UCSD-AML1 (cell line): Measurements from ENCODE around the gene C5orf63.
"Not testable (repeated sequence)": the region's sequence is repeated elsewhere in the genome, so short reads cannot be mapped to it uniquely, and the experiment has no call there.

Source experiments
- DNase-seq: peaks from one replicate; lab custom pipeline; 2025; ENCODE audit not compliant: unreplicated experiment; lab: John Stamatoyannopoulos, UW

C5orf63 gene

DNA sequence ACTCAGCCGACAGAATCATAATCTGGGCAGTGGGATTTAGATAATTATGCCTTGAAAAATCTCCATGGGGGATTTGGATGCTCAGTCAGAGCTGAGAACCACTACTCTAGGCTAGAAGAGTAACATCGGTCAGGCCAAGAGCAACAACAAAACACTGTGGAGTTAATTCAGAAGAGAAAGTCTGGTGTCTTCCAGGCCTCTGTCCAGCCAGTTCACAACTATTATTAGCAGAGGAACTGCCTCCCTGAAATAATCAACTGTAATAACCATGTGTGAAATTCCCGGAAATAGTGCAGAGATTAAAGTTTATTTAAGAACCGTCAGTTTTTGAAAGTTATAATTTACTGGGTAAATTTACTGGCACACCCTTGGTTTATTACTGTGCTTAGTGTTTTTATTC is 34.8 kb downstream of the C5orf63 start:
- no peak for DNase-seq

DNA sequence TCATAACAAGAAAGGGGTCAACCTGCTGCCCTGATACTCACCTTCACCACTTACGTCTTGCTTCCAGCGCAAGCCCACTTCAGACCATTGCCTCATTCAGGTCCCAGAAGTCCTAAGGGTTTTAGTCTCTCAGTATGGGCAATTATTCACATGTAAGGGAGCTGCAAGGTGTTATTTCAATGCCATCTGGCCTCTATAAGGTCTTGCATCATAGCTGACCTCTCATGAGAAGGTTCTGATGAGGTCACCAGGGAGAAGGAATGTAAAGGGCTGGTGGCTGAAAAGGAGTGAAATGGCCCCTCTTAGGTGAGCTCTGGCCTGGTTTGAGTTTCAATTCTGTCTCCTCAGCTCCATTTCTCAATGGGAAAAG is 41.5 kb downstream of the C5orf63 start:
- no peak for DNase-seq

DNA sequence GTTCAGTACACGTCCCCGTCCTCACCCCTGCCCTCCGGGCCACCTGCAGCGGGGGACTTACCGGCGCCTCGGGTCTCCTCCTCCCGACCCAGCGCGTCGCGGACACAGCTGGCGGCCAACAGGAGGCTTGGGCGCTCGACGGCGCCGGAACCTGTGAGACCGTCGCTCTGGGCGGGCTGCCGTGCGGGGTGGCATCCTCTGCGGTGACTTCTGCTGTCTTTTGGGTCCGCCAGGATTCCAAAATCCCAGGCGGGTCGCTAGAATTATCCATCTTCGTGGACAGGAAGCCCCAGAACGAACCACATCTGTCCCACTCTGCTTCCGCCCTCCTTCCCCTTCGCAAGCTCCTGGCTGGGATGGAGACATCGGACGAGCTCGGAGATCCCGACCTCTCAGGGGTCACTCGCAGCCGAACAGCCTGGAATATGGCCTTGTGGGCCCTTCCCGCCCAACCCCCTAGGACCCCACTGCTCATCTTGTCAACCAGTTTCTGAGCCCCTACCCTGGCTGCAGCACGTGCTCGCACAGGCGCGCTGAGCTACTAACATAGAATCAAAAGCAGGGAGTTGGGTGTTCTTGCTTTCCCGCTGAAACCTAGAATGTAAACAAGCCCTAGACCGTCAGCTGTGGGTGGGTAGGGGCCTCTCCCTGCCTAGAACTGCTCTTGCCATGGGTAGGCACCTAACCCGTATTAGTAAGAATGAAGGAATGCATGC is 42.0 kb downstream of the C5orf63 start:
- peak; percentile 67 for DNase-seq

DNA sequence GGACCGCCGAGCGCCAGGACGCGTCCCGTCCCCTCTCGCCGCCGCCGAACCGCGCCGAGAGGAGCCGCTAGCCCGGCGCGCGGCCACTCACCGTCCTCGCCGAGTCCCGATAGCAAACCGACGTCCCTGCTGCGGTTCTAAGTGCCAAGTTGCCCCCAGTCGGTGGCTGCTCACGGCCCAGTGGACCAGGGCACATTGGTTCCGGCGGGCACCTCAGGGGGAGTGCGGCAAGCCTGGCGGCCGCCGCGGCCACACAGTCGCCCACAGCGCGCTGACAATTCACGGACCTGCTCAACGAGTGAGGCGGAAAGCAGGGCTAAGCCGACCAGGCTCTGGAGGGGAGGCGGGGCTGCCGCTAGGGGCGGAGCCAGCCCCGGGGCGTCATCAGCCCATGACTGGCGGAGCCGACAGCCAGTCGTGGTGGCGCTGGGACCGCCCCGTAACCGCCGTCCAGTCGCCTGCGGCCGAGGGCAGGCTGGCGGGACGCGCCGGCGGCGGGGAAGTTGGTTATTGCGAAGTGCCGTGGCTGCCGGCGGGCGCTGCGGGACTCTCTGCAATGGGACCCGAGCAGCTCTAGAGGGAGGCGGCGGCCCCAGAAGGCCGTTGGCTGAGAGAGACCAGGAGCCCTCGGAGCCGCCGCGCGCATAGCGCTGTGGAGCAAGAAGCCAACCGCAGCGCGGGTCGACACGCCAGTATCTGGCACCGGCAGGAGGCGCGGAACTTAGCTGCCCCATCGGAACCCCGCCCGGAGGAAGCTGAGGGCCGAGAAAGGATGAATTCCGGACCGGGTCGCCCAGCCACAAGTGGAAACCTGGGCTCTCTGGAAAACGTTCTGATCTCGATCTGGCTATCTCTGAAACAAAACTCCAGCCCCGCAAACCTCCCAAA is 42.8 kb downstream of the C5orf63 start, which contains the start of gene MARCHF3:
Gene MARCHF3 (minus strand): TSS at position 300 of the 888 bp plus-strand sequence. CDS start 112,387 bp downstream, outside the sequence.
- peak; percentile 98 for DNase-seq

DNA sequence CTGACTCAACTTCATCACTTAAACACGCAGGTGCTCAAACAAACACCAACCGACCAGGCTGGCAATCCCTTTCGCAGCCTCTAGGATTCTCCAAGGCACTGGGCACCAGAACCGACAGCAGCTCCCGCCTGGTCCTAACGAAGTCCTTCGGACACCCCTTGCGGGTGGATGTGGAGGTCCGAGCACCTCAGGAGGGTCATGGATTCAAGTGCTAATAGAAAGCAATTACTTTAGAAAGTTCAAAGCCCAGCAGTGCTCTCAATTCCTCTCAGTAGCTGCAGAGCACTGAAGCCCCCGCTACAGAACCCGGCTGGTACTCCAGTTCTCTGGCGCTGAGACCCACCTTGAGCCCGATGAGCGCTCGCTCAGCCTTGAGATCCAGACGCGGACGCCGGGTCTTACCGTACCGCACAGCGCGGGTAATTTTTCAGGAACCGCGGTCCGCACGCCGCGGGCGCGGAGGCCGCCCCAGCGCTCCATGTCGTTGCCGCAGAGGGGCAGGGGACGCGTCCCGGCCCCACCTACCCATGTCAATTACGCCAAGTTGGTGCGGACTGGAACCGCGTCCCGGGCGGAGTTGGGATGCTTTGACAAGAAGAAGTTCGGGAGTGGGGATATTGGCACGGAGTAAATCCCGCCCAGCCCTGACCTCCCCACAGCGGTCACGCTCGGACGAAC is 43.6 kb downstream of the C5orf63 start:
- peak; percentile 61 for DNase-seq

DNA sequence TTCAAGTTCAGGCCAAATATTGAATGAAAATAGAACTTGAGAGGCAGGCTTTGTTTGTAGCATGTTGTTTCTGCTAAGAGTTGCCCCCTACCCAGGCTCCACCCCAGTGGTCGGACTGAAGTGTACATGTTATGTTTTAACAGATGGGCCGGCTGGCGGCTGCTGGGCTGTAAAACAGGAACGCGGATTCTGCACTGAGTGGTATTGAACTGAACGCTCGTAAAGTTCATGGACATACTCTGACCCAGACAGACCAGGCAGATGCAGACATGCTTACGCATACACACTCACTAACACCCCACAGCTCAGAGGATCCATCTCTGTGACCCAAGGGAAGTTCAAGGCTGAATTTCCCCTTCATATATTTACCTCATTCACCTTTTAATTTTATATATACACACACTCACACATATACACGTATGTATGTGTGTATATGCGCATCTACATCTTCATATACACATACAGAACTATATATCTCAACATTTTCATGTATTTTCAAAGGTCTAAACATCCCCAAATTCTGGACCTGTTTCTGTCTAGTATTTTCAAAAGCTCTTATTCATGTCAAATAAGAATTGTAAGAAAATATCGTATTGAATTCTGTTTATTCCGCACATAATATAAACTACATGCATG is 44.4 kb downstream of the C5orf63 start:
- peak; percentile 51 for DNase-seq

DNA sequence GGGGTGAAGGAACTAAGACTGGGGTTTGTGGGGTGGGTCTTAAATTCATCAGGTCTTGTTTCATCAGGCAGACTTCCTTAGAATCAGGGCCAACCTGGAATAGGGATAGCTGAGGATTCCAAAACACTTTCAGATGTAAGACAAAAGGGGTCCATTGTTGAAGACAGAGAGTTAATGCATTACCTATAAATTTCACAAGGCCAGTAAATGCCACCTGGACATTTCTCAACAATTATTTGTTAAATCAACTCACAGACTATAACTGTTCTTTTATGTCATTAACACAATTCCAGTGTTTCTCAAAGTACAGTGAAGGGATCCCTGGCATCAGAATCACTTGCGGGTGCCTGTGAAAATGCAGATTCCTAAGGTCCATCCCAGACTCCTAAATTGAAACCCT is 45.8 kb downstream of the C5orf63 start:
- no peak for DNase-seq

DNA sequence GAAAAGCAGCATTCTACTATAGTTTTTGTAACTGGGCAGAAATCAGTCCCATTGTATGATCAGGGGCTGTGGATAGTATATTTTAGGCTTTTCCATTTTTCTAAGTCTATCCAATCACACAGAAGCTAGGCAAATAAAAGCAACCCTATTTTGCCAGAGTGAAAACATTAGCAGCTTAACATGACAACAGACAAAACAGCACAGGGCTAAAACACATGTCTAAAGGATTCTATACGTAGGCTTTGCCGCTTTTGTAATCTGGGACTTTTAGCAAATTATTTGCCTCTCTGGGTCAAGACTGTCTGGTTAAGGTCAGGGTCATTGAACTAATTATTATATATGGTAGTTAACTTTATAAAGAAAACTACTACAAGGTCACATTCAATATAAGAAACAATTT is 47.1 kb downstream of the C5orf63 start:
- DNase-seq = no peak

DNA sequence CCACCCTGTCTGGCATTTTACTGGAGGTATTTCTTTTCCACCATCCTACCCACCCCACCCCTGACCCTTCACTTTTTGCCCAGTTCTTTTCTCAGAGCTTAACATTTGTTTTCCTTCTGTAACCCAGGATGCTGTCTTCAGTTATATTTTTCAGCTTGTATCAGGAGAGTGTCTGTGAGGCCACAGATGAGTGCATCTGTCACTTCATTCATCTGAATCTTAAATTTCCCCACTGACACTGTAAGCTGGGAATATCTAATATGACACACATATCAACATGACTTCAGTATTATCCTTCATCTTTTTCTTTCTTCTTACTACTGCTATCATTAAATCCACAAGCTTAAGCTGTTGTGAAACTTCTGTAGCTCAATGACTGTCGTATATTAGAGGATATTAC is 47.8 kb downstream of the C5orf63 start:
- DNase-seq = no peak

DNA sequence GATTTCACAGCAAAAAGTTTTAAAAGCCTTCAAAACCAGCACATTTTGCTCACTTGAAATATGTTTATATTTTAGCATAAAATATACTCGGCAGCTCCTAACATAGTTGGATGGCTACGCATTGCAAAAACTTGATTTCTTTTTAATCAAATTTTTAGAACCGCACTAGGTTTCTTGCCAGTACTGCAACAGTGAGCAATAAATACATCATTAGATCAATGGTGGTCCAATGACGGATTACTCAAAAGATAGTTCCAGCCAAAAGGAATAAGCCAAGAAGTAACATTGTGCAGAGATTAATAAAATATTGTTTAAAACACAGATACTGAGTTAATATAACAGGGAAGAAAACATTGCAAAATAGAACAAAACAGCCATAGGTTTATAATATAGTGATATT is 48.5 kb downstream of the C5orf63 start:
- no peak for DNase-seq

DNA sequence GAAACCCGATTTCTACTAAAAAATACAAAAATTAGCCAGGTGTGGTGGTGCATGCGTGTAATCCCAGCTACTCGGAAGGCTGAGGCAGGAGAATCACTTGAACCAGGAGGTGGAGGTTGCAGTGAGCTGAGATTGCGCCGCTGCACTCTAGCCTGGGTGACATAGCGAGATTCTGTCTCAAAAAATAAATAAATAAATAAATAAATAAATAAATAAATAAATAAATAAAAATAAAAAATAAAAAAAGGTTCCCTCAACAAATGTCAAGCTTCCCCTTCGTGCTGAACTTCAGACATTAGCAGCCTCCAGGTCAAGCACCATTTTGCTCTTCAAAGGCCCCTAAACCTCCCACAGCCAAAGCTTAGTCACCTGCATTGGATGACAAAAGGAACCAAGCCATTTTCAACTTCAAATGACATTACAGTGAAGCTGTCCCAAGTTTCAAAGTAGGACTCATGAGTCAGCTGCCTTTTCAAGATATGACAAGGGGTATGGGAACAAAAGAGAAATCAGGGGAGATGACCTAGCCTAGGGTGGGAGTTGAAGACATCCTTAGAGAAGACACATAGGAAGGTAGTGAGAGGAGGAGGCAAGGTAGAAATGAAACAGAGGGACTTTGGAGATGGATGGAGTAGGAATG is 49.6 kb downstream of the C5orf63 start:
- DNase-seq = not testable (repeated sequence)

DNA sequence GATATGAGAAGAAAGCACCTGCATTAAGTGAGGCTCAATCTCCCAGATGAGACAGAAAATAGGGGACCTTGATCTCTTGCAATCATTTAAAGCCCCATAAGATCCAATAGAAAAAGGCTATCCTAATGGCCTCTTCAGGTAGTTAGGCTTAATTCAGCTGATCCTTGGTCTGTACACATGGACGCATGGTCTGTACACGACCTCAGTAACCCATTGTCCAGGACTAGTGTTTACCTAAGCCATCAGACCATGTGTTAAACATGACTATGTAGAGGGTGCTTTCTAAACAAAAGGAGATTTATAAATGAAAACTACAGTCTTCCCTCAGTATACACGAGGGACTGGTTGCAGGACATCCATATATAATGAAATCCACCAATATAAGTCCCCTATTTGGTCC is 50.5 kb downstream of the C5orf63 start:
- DNase-seq = no peak

DNA sequence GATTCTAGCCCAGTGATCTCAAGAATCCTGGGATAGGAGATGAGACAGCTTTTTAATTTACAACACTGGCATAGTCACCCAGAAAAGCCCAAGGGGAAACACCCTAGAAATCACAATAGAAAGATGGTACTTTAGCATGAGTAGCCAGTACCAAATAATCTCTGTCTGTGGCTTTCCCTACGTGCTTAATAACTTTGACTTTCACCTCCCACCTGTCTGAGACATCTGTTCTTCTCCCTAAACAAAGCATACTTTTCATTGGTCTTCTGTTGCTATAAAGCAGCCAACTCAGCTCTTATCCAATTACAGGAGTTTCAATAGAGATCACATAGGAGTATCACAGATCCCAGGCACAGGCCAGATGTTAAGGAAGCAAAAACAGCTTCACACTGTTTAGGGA is 53.4 kb downstream of the C5orf63 start:
- no peak for DNase-seq

DNA sequence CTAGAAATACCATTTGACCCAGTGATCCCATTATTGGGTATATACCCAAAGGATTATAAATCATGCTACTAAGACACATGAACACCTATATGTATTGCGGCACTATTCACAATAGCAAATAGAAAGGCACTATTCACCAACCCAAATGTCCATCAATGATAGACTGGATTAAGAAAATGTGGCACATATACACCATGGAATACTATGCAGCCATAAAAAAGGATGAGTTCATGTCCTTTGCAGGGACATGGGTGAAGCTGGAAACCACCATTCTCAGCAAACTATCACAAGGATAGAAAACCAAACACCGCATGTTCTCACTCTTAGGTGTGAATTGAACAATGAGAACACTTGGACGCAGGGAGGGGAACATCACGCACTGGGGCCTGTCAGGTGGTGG is 56.6 kb downstream of the C5orf63 start:
- not testable (repeated sequence) for DNase-seq

DNA sequence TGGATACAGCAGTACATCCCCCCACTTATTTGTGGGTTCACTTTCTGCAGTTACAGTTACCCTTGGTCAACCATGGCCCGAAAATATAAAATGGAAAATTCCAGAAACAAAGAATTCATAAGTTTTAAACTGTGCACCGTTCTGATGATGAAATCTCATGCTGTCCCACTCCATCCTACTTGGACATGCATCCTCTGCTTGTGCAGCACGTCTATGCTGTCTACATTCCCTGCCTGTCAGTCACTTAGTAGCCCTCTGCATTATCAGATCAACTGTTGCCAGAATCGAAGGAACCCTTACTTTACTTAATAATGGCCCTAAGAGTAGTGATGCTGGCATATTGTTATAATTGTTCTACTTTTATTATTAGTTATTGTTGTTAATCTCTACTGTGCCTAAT is 57.6 kb downstream of the C5orf63 start:
- no peak for DNase-seq

DNA sequence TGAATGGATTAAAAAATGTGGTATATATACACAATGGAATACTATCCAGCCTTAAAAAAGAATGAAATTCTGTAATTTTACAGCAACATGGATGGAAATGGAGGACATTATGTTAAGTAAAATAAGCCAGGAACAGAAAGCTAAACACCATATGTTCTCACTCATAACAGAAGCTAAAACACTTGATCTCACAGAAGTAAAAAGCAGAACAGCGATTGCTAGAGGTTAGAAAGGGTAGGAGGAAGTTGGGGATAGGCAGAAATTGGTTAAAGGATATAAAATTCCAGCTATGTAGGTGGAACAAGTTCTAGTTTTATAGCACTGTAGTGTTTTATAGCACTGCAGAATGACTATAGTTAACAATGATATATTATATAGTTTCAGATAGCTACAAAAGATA is 58.7 kb downstream of the C5orf63 start:
- no peak for DNase-seq

DNA sequence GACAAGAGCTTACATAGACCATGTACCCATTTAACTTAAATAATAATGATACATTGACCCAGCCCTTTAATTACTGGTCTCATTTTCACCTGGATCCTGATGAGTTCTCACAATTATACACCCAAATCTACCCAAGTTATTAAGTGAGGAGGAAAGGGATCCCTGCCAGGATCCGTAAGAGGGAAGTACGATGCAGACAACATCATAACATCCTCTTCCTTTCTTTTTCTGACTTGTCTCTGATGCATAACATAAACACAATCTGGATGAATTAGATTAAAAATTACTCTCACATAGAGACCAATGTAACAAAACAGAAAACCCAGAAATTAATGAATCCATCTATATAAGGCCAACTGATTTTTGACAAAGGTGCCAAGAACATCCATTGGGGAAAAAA is 59.9 kb downstream of the C5orf63 start:
- no peak for DNase-seq

DNA sequence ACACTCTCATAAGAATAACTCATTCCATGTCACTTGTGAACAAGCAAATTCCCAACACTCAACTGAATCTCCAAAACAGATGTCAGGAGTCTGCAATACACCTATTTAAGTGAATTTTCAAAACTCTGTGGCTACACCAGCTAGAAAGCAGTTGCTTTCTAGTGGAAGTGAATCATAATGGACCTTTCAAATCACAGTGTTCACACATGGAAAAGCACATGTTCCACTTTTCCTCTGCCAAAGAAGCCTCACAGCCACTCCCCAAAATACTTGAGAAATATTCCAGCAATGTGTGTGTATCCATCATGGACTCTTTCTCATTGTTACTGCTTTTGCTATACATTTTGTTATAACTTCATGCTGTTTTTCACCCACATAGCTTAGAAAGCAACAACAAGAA is 60.4 kb downstream of the C5orf63 start:
- DNase-seq = no peak

DNA sequence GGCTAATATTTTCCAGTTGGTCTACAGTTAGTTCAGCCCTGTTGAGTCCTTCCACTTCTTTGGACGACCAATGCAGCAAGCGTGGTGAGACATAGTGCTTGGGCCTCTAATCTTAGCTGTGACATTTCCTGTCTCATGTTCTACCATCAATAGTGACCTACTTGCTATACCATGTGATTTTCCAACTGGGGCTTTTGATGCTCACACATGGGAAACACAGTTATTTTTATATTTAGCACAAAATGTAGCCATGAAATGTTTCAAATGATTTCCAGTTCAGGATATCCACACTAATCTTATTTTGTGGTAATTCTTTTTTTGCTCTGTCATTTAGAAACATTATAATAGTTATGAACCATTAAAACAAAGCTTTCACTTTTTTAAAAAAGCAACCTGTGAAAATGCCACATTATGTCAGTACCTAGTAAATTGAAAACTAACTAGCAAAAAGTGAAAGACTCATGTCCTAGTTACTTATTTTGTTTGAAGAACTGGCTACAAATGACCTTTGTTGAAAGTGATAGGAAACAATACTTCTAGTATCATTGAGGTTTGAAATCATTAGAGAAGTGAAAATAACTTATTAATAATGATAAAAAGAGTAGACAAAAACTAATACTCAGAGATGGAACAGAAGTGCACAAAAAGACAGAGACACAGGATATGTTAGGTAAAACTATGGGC is 61.2 kb downstream of the C5orf63 start:
- peak; percentile 21 for DNase-seq

DNA sequence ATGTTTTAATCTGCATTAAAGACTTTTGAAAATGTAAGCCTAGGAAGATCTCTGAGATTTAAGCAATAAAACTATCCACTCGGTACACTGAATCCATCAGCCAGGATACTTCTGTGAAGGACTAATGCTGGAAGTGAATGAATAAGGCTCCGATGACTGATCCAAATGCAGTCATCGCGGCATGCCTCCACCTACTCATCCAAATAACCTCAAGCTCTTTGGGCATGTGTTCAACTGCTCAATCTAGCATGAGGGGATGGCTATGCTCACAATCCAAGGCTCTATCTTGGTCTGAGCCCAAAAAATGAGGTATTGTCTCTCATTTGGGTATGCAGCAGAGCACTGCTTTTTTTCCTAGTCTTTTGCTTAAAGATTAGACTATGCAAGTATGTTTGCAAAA is 62.1 kb downstream of the C5orf63 start:
- no peak for DNase-seq
